Thyroid gland (tissue), 4 donors: Measurements from ENCODE around the gene AMN1.

Source experiments
- POLR2A ChIP-seq, 2 donors: fragments of 450-650 bp; IDR thresholded peaks; one replicate each; pipeline ENCODE4 v1.6.1; 2017; ENCODE audit warnings: antibody characterized with exemption in 2 of 2, mild to moderate bottlenecking in 2 of 2, moderate library complexity in 1 of 2
- TF ChIP-seq, protein P1 (sequence below), 6 experiments: fragments of 200-600 bp in 3 of 6; fragments of 450-650 bp in 3 of 6; sonication (generic) in 3 of 6; IDR thresholded peaks; one replicate each; pipeline ENCODE4 v1.5.1; 2016 to 2019; ENCODE audit warnings: antibody characterized with exemption in 6 of 6, mild to moderate bottlenecking in 2 of 6, inconsistent platforms in 1 of 6, moderate library complexity in 1 of 6

DNA sequence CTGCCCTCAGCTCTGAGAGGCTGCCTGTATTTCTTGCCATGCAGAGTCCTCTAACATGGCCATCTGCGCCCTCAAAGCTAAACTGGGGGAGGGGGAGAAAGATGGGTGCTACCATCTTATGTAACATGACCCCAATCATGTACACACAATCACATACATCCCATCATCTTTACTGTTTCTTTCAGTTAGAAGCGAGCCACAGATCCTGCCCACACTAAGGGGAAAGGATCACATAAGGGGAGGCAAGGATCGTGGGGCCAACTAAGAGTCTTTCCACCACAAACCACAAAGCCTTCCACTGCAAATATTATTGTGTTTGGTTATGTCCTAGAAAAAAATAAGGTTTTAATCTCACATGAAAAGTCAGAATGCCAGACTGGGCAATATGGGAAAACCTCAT is 11.8 kb upstream of the AMN1 start:
- TF ChIP-seq, protein P1, sequence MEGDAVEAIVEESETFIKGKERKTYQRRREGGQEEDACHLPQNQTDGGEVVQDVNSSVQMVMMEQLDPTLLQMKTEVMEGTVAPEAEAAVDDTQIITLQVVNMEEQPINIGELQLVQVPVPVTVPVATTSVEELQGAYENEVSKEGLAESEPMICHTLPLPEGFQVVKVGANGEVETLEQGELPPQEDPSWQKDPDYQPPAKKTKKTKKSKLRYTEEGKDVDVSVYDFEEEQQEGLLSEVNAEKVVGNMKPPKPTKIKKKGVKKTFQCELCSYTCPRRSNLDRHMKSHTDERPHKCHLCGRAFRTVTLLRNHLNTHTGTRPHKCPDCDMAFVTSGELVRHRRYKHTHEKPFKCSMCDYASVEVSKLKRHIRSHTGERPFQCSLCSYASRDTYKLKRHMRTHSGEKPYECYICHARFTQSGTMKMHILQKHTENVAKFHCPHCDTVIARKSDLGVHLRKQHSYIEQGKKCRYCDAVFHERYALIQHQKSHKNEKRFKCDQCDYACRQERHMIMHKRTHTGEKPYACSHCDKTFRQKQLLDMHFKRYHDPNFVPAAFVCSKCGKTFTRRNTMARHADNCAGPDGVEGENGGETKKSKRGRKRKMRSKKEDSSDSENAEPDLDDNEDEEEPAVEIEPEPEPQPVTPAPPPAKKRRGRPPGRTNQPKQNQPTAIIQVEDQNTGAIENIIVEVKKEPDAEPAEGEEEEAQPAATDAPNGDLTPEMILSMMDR (IDR thresholded peaks at IDR 0.05): no peak
- TF ChIP-seq POLR2A (IDR thresholded peaks at IDR 0.05): no peak
